Measurements from ENCODE around the gene C5orf34.
A peak's percentile ranks its signal among the peaks of the same experiment; 100 is the strongest.
"Not testable (repeated sequence)": the region's sequence is repeated elsewhere in the genome, so short reads cannot be mapped to it uniquely, and the experiment has no call there.

Gene C5orf34

GRCh38 chr5:43515678-43516048 lies 715 bp upstream of the C5orf34 start:
- no peak for DNase-seq (ENCODE audit: low spot score)

GRCh38 chr5:43514471-43514815 lies 505 bp downstream of the C5orf34 start:
- DNase-seq (ENCODE audit: low spot score), result no peak

- DNase-seq (ENCODE audit: low spot score), result no peak
Observed at GRCh38 chr5:43514025-43514424, 923 bp downstream of the C5orf34 start.

- DNase-seq (ENCODE audit: low spot score), result not testable (repeated sequence)
Observed at GRCh38 chr5:43511062-43511461, 3.9 kb downstream of the C5orf34 start.

GRCh38 chr5:43498581-43498980 lies 16.4 kb downstream of the C5orf34 start:
- DNase-seq (ENCODE audit: low spot score), result no peak

GRCh38 chr5:43497311-43498104 lies 17.4 kb downstream of the C5orf34 start:
- DNase-seq (ENCODE audit: low spot score), result no peak

- no peak for DNase-seq (ENCODE audit: low spot score)
Observed at GRCh38 chr5:43491326-43491725, 23.6 kb downstream of the C5orf34 start.

- no peak for DNase-seq (ENCODE audit: low spot score)
Observed at GRCh38 chr5:43486353-43486752, 28.6 kb downstream of the C5orf34 start.

- DNase-seq (ENCODE audit: low spot score), result no peak
Observed at GRCh38 chr5:43485406-43485805, 29.5 kb downstream of the C5orf34 start.

GRCh38 chr5:43484106-43484849 lies 30.7 kb downstream of the C5orf34 start:
- DNase-seq (ENCODE audit: low spot score), result peak; percentile 85

GRCh38 chr5:43483298-43484105 lies 31.4 kb downstream of the C5orf34 start, which contains the start of gene TMEM267:
Gene TMEM267, minus strand, starts transcription at chr5:43483865. Its CDS starts 29,896 bp downstream, at chr5:43453969.
- DNase-seq (ENCODE audit: low spot score), result peak; percentile 90

GRCh38 chr5:43482490-43483297 lies 32.3 kb downstream of the C5orf34 start:
- DNase-seq (ENCODE audit: low spot score), result no peak

- no peak for DNase-seq (ENCODE audit: low spot score)
Observed at GRCh38 chr5:43469671-43470391, 45.1 kb downstream of the C5orf34 start.

GRCh38 chr5:43467100-43467499 lies 47.8 kb downstream of the C5orf34 start:
- no peak for DNase-seq (ENCODE audit: low spot score)

- not testable (repeated sequence) for DNase-seq (ENCODE audit: low spot score)
Observed at GRCh38 chr5:43465455-43465854, 49.5 kb downstream of the C5orf34 start.

GRCh38 chr5:43461066-43461465 lies 53.9 kb downstream of the C5orf34 start:
- no peak for DNase-seq (ENCODE audit: low spot score)

- no peak for DNase-seq (ENCODE audit: low spot score)
Observed at GRCh38 chr5:43456556-43456955, 58.4 kb downstream of the C5orf34 start.

GRCh38 chr5:43441575-43441974 lies 73.4 kb downstream of the C5orf34 start:
- not testable (repeated sequence) for DNase-seq (ENCODE audit: low spot score)

GRCh38 chr5:43437062-43437660 lies 77.8 kb downstream of the C5orf34 start:
- DNase-seq (ENCODE audit: low spot score), result no peak

Data from D341Med (cell line).